CD14-positive monocyte (primary cell): ENCODE data around the gene UBL3. TPM values are rescaled to one million over a fixed set of nuclear protein-coding genes. Genes with fewer than 3 reads are reported as not detected.

Experiments used
- DNase-seq, 3 donors: peaks; one replicate each; pipeline ENCODE4 v3.0.0-alpha.2; 2011 to 2022
- H2AFZ ChIP-seq: 2 replicates; pipeline ENCODE4 v1.6.0; 2012; ENCODE audit warnings: mild to moderate bottlenecking, low read depth, low read length, inconsistent platforms; ENCODE audit not compliant: insufficient read depth, poor library complexity, severe bottlenecking
- H3K27ac ChIP-seq, 2 donors: 1 replicate in 1 of 2; 2 replicates in 1 of 2; pipeline ENCODE4 v1.5.1; 2012 to 2013; ENCODE audit warnings: low read length in 2 of 2, control low read depth in 1 of 2, inconsistent platforms in 1 of 2, low read depth in 1 of 2, mild to moderate bottlenecking in 1 of 2
- H3K27me3 ChIP-seq, 2 donors: one replicate each; pipeline versions ENCODE4 v1.6.0 to v1.6.1; 2011 to 2013; ENCODE audit warnings: low read length in 2 of 2; ENCODE audit not compliant: control insufficient read depth in 2 of 2, insufficient read depth in 2 of 2
- H3K36me3 ChIP-seq, 2 donors: replicated peaks in 1 of 2; 1 replicate in 1 of 2; 2 replicates in 1 of 2; pipeline versions ENCODE4 v1.5.1 to v1.6.1; 2012 to 2013; ENCODE audit warnings: low read length in 2 of 2, control low read depth in 1 of 2, inconsistent platforms in 1 of 2, mild to moderate bottlenecking in 1 of 2; ENCODE audit not compliant: insufficient read depth in 2 of 2, control insufficient read depth in 1 of 2
- H3K4me1 ChIP-seq, 2 donors: 1 replicate in 1 of 2; 2 replicates in 1 of 2; pipeline versions ENCODE4 v1.5.1 to v1.6.1; 2012 to 2013; ENCODE audit warnings: low read length in 2 of 2, control low read depth in 1 of 2, inconsistent platforms in 1 of 2, mild to moderate bottlenecking in 1 of 2, moderate library complexity in 1 of 2; ENCODE audit not compliant: insufficient read depth in 2 of 2, control insufficient read depth in 1 of 2
- H3K4me2 ChIP-seq: replicated peaks from 2 replicates; pipeline ENCODE3; 2012; ENCODE audit warnings: low read length, moderate library complexity, mild to moderate bottlenecking; ENCODE audit not compliant: poor library complexity, severe bottlenecking; ENCODE audit errors: extremely low read depth
- H3K4me3 ChIP-seq, 3 experiments: fragments of 200-600 bp in 1 of 3; sonication (generic) in 1 of 3; replicated peaks in 1 of 3; 1 replicate in 2 of 3; 2 replicates in 1 of 3; pipeline ENCODE4 v1.5.1; 2011 to 2013; ENCODE audit warnings: low read length in 3 of 3, mild to moderate bottlenecking in 3 of 3, control low read depth in 2 of 3, low read depth in 2 of 3, inconsistent platforms in 1 of 3, moderate library complexity in 1 of 3
- H3K79me2 ChIP-seq: 2 replicates; pipeline ENCODE4 v1.6.0; 2012; ENCODE audit warnings: mild to moderate bottlenecking, control low read depth, inconsistent platforms, low read length, moderate library complexity; ENCODE audit not compliant: insufficient read depth
- H3K9ac ChIP-seq: 2 replicates; pipeline ENCODE4 v1.6.0; 2017; ENCODE audit warnings: low read length, mild to moderate bottlenecking; ENCODE audit not compliant: insufficient read depth, poor library complexity, severe bottlenecking
- H3K9me3 ChIP-seq, 2 donors: replicated peaks in 1 of 2; 1 replicate in 1 of 2; 2 replicates in 1 of 2; pipeline versions ENCODE4 v1.5.1 to v1.6.1; 2012 to 2013; ENCODE audit warnings: low read length in 2 of 2, control low read depth in 1 of 2; ENCODE audit not compliant: control insufficient read depth in 1 of 2, insufficient read depth in 1 of 2
- H4K20me1 ChIP-seq: 2 replicates; pipeline ENCODE4 v1.6.0; 2012; ENCODE audit warnings: mild to moderate bottlenecking, low read length, control low read depth, moderate library complexity; ENCODE audit not compliant: insufficient read depth
- H3K27ac Mint-ChIP-seq, 7 donors: one replicate each; pipeline ENCODE4 v1.8.0; 2020; ENCODE audit warnings: mild to moderate bottlenecking in 7 of 7, mixed read lengths in 7 of 7, moderate library complexity in 6 of 7, inconsistent platforms in 2 of 7
- H3K27me3 Mint-ChIP-seq, 3 donors: one replicate each; pipeline ENCODE4 v1.8.0; 2021 to 2022; ENCODE audit warnings: low read depth in 3 of 3, mild to moderate bottlenecking in 3 of 3, mixed read lengths in 3 of 3, moderate library complexity in 3 of 3, inconsistent platforms in 1 of 3
- H3K36me3 Mint-ChIP-seq, 2 donors: one replicate each; pipeline ENCODE4 v1.8.0; 2020; ENCODE audit warnings: mixed read lengths in 2 of 2, inconsistent platforms in 1 of 2, mild to moderate bottlenecking in 1 of 2
- H3K4me1 Mint-ChIP-seq: one replicate; pipeline ENCODE4 v1.8.0; 2020; ENCODE audit warnings: mild to moderate bottlenecking, mixed read lengths
- H3K4me3 Mint-ChIP-seq, 2 donors: one replicate each; pipeline ENCODE4 v1.8.0; 2020; ENCODE audit warnings: mild to moderate bottlenecking in 2 of 2, mixed read lengths in 2 of 2, moderate library complexity in 1 of 2
- H3K9me3 Mint-ChIP-seq, 7 donors: one replicate each; pipeline ENCODE4 v1.8.0; 2020 to 2022; ENCODE audit warnings: mixed read lengths in 7 of 7, mild to moderate bottlenecking in 6 of 7, moderate library complexity in 6 of 7, inconsistent platforms in 2 of 7
- WGBS: methylation state at CpG from one replicate; pipeline ENCODE4 v1.1.5; 2013; ENCODE audit warnings: missing lambda C conversion rate; ENCODE audit not compliant: insufficient coverage; 5-methylcytosine and 5-hydroxymethylcytosine counted together
- intact Hi-C, 2 donors: fragments of 100-400 bp; cut with micrococcal nuclease; formaldehyde crosslinking; loops; one replicate each; pipeline versions ENCODE4 v1.15.0 to v1.15.1; 2023
- polyA plus RNA-seq, 3 donors: library from polyadenylated mRNA; depleted of rRNA in 1 of 3; unstranded in 2 of 3; stranded (reverse) in 1 of 3; fragments of 300-500 nt in 2 of 3; fragments of >200 nt in 1 of 3; fragmentation: Illumina TruSeq in 2 of 3; gene quantifications; 1 replicate in 2 of 3; 2 replicates in 1 of 3; pipeline ENCODE4 v1.2.3, GENCODE V29; 2012 to 2021
- small RNA-seq: library from RNA; depleted of rRNA; stranded (forward); fragments of <200 nt; gene quantifications from one replicate; pipeline ENCODE3, GENCODE V24; 2012; ENCODE audit warnings: low read depth; ENCODE audit not compliant: insufficient read length
- TF ChIP-seq, protein P1 (sequence below): fragments of 200-600 bp; IDR thresholded peaks from one replicate; pipeline ENCODE4 v1.8.0; 2022; ENCODE audit warnings: antibody characterized with exemption, mild to moderate bottlenecking

Gene UBL3
- polyA plus RNA-seq, 3 donors = 13.0 to 32.3 (median 28.2) TPM

GRCh38 chr13:29716493-29716892 is 133.9 kb downstream of the UBL3 start:
- intact Hi-C loops = no loop called here
- TF ChIP-seq, protein P1, sequence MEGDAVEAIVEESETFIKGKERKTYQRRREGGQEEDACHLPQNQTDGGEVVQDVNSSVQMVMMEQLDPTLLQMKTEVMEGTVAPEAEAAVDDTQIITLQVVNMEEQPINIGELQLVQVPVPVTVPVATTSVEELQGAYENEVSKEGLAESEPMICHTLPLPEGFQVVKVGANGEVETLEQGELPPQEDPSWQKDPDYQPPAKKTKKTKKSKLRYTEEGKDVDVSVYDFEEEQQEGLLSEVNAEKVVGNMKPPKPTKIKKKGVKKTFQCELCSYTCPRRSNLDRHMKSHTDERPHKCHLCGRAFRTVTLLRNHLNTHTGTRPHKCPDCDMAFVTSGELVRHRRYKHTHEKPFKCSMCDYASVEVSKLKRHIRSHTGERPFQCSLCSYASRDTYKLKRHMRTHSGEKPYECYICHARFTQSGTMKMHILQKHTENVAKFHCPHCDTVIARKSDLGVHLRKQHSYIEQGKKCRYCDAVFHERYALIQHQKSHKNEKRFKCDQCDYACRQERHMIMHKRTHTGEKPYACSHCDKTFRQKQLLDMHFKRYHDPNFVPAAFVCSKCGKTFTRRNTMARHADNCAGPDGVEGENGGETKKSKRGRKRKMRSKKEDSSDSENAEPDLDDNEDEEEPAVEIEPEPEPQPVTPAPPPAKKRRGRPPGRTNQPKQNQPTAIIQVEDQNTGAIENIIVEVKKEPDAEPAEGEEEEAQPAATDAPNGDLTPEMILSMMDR = no peak
- H2AFZ ChIP-seq = no peak overlapping the region
- no peaks in the 10 kb centered on the region for H3K4me1 Mint-ChIP-seq
- WGBS = no CpG with 5 or more reads among the region's 3 CpGs
- no peak overlapping the region for H3K9ac ChIP-seq
- H3K27me3 ChIP-seq = no peaks in the 10 kb centered on the region
- peaks cover 0 to 5% of the 10 kb centered on the region in 2 donors for H3K9me3 ChIP-seq
- DNase-seq = no peak
- no peak overlapping the region for H3K4me2 ChIP-seq
- H3K27ac ChIP-seq = no peak overlapping the region
- H3K4me3 Mint-ChIP-seq = no peak overlapping the region
- no peaks in the 10 kb centered on the region for H3K4me1 ChIP-seq
- H3K27me3 Mint-ChIP-seq = peaks cover 6 to 8% (median 7%) of the 10 kb centered on the region in 3 donors
- no peaks in the 10 kb centered on the region for H3K36me3 Mint-ChIP-seq
- no peaks in the 10 kb centered on the region for H3K79me2 ChIP-seq
- no peak overlapping the region for H3K4me3 ChIP-seq
- no peaks in the 10 kb centered on the region for H4K20me1 ChIP-seq
- peaks cover 0 to 6% (median 0%) of the 10 kb centered on the region in 7 donors for H3K9me3 Mint-ChIP-seq
- no peak overlapping the region for H3K27ac Mint-ChIP-seq
- no peaks in the 10 kb centered on the region for H3K36me3 ChIP-seq

Small RNA genes lying within 50 kb of the gene (small RNA-seq; reads per million reads assigned to genes)
- gene RF00017 (not detected), gene TIMM8BP1 (not detected)
